Activated T-helper 1 cell treated with Interleukin-2 at 50 U/mL for 16 hours (primary cell): Measurements from ENCODE around the gene SEC11A.
"Not testable (repeated sequence)": the region's sequence is repeated elsewhere in the genome, so short reads cannot be mapped to it uniquely, and the experiment has no call there.

ENCODE experiments used
- DNase-seq: peaks from one replicate; pipeline ENCODE4 v3.0.0-alpha.2; 2020; ENCODE audit warnings: low read depth

Gene SEC11A

DNA sequence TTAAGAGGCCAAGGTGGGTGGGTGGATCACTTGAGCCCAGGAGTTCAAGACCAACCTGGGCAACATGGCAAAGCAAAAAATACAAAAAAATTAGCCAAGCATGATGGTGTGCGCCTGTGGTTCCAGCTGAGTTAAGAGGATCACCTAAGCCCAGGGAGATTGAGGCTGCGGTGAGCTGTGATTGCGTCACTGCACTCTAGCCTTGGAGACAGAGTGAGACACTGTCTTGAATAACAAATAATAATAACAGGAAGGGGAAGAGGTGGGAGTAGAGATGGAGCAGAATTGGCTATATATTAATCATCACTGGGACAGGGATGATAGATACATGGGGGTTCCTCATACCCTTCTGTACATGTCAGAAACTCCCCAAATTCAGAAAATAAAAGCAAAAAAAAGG lies 34.1 kb downstream of the SEC11A start:
- peak; percentile 15 for DNase-seq

DNA sequence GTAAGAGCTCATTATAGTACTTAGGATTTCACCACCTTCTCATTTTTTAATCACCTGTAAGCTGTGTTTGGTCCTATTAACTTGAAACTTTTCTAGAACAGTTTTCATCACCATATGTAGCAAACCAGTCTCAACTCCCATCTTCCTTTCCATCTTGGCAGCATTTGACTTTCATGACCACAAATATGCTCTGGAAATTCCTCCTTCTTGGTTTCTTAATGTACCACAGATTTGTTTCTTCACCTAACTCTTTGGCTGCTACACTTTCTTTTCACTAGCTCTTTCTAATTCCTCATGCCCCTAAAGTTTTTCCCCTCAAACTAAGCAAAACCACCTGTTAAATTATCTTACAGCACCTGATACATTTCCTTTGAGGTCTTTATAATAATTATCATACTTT lies 44.7 kb downstream of the SEC11A start:
- no peak for DNase-seq

DNA sequence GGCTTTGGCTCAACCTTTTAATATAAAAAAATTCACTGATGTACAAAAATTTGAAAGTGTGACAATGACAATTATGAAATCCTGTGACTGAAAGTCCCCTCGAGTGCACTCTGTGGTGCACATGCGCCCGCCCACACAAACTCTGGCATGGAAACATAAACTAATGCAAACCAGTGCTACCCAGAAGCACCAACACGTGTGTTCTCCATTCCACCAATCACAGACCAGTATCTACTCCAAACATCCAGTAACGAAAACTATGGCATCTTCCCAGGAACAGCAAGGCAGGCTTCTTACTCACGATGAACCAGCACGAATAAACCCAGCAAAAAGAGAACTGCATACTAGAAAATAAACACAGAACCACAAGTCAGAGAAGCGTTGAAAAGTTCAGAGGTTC lies 46.2 kb downstream of the SEC11A start:
- no peak for DNase-seq

DNA sequence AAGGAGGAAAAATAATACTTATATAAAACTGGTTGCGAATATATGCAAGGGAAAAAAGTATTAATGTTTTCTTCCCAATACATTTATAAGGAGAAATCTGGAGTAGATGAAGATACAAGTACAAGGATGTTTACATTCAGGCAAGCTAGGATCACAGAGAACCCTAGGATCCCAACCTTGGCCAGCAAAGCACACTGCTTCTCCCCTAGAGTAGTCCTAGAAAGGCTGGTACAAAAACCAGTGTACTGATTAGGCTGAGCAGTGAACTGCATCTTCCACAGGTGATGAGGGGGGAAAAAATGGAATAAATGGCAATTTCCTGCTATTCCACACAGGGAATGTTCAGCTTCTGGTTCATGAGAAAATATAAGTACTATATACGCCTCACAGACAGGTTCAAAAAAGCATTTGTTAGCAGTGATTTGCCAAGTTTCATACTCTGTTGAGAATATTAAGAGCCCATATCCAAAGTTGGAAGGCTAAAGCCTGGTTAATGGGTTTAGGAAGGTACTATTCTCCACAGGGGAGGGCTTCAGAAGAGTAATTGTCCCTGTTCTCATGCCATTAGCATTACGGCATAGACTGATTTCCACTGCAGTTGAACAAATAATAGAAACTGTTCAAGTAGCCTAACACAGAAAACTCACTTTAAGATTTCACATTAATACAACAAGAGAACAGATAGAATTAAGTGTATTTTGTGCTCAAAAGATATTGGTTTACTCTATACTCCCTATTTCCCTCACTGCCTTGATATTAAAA lies 47.5 kb downstream of the SEC11A start:
- DNase-seq: no peak

DNA sequence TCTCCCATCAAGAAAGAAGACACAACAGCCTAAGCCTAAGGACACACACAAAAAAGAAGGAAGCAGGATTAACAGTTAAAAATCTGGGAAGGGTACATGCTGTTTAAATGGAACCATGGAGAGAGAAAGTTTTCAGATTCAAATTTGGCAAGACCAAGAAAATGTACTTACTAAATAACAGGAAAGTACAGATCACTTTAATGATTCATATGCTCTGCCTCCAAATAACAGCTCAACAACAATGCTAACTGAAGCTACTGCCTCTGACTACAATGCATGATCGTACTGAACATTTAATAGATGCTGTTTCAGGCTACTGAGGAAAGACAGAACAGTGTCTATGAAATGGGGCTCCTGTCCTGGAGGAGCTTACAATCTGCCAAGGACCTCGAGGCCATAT lies 49.6 kb downstream of the SEC11A start:
- DNase-seq: no peak

DNA sequence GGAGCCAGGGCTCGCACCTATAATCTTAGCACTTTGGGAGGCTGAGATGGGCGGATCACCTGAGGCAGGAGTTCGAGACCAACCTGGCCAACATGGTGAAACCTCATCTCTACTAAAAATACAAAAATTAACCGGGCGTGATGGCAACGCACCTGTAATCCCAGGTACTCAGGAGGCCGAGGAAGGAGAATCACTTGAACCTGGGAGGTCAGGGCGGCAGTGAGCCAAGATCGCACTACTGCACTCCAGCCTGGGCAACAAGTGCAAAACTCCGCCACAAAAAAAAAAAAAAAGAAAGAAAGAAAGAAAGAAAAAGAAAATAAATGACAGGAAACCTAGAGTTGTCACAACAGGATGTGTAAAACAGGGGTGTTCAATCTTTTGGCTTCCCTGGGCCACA lies 54.9 kb downstream of the SEC11A start:
- DNase-seq: no peak

DNA sequence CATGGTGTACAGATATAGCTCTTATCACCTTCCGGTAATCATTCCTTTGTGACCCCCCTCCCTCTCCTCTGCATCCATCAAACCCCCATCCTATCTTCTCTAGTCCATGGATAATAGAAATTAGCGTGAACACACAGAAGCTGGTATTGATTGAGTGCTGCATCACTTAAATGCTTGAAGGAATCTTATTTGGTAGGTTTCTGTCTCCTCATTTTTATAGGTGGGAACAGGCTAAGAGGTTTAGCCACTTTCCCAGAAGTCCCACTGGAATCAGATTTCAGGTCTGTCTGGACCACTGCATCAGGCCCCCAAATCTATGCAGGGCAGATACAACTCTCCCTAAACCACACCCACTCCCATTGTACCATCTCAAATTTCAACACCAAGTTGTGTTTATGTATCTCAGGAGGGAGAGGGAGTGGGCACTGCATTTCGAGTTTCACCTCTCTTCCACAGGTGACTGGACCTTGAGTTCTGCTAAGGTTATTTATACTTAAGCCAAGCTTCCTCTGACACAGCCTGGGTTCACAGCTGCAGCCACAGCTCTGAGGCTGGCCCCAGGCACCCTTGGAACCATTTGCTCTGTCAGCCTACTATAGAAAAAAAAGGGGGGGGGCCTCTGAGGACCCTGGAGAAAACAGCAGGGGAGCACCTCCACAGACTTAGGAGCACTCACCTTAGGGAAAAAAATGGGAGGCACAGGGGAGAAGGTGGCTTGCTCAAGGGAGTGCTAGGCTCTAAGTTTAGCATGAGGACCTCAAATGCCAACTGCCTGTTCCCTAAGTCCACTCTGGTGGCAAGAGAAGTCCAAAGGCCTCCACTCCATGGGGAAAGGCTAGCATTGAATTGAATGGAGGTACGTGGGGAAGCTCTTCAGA lies 55.8 kb downstream of the SEC11A start:
- DNase-seq: no peak

DNA sequence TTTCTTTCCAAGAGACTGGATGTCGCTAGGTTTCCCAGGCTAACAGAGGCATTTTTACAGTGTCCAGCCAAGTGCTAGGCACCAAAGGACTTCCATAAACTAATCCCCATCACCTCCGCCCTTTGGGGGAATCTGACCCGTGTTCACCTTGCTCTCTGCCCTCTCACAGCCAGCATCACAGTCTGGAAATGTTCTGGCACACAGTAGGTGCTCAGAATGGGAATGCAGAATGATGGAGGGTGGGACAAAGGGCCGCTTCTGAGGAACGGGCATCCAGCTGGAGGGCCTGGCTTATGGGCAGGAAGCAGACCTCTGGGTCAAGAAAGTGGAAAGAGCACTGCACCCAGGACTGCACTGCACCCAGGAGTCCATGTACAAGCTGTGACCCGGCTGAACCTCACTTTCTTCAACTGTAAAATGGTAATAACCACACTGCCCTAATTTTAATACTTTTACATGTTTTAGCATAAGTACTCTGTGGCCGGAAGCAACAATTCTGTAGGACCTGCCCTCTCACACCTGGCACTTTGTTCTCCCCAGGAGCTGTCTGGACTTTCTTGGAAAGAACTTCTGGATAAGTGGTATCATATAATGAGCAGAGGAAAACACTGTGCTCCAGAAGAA lies 57.0 kb downstream of the SEC11A start:
- no peak for DNase-seq

DNA sequence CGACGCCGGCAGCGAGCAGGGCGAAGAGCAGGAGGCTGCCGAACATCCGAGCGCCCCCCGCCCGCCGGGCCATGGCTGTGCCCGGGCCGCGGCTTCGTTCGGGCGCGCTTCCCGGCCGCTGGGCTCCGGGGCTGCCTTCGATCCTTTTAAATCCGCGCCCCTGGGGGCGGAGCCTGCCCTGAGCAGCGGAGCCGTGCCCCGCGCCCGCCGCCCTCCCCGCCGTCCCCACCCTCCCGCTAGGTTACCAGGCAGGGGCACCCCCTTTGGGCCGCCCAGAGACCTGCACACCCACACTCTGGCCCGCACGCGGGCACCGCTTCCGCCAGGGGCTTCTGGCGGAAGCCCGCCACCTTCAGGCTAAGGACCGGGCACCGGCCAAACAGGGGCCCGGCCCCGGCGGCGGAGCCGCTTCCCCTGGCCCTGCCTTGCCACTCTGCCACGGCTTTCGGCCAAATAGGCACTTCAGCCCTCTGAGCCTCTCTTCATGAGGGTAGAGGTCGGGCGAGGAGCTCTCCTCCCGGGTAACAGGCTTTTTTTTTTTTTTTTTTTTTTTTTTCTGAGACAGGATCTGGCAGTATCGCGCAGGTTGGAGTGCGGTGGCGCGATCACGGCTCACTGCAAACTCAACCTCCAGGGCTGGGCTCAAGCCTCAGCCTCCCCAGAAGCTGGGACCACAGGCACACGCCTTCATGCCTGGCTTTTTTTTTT lies 57.7 kb downstream of the SEC11A start, which contains the start of gene NMB:
NMB (minus strand) TSS at position 120 of the 708 bp plus-strand sequence; CDS start at position 73, 47 bp downstream.
- DNase-seq: peak; percentile 82

DNA sequence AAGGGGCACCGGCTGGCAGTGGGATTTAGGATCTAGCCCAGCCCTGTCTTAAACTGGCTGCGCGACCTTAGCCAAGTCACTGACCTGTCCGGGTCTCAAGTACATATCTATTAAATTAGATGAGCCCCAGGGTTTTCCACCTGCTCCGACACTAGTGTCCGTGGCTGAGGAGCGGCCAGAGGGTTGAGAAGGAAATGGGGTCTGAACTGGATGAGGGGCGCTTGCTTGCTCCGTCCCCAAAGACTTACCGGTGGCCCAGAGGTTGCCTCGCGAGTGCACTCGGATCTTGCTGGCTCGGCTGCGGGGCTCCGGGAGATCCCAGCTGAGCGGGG lies 58.2 kb downstream of the SEC11A start:
- DNase-seq: no peak

DNA sequence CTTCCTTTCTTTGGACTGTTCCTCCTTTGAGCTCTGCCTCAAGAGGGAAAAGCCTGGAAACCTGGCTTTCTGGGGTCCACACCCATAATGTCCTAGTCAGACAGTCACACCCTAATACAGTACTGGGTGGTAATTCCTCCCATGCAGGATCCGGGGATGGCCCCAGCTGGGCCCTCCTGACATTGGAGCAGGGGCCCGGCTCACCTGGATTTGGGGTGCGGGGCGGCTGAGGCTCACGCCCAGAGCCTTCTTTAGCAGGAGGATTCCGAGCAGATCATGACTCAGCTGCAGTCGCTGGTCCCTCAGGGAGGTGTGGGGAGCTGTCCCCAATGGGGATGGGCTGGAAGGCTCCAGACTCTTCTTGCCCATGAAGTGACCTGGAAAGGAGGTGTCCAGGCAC lies 59.0 kb downstream of the SEC11A start:
- DNase-seq: no peak

DNA sequence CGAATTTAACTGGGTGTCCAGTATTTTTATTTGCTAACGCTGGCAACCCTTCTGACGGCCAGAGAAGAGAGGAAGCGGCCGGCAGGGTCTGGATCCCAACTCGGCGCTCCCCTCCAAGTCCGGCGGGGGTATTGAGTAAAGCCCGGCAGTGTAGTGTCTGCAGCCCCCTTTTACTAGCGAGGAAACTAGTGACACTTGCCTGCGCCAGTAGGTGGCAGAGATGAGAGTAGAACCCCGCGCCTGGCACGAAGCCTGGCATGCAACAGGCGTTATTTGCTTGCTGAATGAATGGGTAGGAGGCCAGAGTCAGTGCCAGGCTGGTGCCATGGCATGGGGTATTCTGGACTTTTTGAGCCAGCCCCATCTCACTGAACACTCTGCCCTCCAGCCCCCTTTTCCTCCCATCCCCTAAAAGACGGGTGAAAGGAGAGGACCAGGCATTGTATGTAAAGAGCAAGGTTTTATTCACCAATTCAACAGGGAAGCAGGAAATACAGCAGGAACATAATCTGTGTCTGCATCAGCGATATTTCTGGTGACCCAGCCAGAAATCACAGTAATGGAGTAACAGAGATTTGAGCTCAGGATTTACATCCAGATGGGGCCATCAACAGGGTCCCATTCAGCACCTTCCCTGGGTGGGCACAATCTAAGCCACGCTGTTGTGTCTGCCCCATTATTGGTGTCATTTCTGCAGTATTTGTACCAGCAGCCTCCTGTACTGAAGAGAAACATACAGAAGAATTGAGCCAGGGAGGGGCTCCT lies 61.1 kb downstream of the SEC11A start:
- DNase-seq: peak; percentile 67

DNA sequence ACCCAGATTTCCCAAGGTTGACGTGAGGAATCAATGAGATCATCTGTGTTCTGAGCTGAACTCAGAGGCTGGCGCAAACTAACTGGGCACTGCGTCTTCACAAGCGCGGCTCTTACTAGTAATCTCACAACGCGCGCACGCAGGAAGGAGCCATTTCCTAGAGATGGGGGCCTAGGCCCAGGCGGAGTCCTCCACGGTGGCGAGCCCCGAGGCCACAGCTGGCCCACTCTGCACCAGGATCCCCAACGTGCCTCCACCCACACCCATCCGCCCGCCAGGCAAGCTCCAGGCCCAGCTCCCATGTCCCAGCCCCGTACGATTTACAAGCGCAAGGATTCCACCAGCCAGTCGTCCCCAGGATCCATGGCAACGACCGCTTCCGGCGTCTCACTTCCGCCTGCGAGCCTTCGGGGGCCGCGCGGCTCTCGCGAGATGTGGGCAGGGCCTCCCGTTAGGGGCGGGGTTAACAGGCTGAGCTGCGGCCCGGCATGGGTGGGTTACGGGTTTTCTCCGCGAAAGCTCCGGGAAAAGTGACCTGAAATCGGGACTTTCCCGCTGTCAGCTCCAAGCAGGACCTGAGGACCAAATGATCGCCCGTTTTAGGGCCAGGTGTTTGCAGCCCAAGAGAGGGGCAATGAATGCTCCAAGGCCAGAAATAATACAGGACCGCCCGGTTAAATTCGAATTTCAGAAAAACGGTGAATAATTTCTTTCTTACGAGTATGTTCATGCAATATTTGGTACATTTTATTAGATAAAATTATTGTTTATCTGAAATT lies 61.8 kb downstream of the SEC11A start, which contains the start of gene WDR73:
WDR73 (minus strand) TSS at position 374 of the 779 bp plus-strand sequence; CDS start at position 365, 9 bp downstream.
- DNase-seq: peak; percentile 94

DNA sequence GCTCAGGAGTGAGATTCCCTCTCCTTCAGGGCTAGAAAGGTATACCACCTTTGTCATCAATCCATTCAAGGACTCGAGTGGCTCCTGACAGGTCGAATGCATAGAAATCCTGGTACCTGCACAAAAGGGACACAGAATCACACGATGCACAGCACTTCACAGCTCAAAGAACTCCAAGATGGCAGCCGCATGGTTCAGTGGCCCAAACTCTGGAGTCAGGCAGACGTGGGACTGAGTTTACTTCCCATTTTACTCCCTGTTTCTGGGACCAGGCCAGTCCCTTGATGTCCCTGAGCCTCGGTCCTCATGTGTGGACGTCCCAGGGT lies 62.4 kb downstream of the SEC11A start:
- DNase-seq: no peak

DNA sequence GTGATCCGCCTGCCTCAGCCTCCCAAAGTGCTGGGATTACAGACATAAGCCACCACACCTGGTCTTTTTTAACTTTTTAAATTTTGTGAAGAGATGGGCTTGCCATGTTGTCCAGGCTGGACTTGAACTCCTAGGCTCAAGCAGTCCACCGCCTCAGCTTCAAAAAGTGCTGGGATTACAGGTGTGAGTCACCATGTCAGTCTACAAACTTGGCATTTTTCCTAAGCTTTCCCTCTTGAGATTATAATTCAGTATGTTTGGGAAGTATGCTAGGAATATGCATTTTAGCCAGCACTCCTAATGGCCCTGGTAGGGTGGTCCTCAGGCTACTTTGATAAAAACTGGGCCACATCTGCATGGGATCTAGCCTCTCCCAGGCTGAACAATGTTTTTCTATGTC lies 66.2 kb downstream of the SEC11A start:
- DNase-seq: no peak

DNA sequence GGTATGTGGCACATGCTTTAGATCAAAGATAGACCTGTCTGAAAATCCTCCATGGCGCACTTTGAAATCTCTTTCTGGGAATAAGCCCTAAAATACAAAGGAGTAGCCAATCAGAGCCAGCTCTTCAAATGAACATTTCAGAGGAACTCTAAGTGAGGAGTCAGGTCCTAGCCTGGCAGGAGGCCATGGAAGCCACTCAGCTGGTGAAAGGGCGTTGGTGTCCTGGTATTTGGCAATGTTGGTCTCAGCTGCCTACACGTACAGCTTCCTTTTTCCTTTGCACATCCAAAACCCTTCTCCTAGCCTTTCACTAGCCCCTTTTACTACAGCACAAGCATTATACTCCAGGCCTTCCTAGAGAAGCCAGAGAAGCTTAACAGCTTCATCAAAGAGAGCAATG lies 67.4 kb downstream of the SEC11A start:
- DNase-seq: no peak

DNA sequence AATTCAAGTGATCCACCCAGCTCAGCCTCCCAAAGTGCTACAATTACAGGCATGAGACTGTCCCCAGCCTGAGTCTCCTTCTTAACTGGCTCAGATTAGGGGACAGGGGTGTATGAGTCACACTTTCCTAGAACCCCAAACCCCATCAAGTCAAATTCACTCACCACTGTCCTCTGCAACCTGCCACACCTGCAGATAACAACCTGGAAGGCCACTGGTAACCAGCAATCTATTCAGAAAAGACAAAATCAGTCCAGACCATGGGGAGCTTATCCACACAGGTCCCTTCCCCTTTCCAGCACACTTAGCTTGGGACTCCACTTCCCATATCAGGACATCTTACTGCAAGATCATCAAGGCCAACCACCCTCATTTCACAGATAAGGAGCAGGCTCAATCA lies 68.2 kb downstream of the SEC11A start:
- no peak for DNase-seq

DNA sequence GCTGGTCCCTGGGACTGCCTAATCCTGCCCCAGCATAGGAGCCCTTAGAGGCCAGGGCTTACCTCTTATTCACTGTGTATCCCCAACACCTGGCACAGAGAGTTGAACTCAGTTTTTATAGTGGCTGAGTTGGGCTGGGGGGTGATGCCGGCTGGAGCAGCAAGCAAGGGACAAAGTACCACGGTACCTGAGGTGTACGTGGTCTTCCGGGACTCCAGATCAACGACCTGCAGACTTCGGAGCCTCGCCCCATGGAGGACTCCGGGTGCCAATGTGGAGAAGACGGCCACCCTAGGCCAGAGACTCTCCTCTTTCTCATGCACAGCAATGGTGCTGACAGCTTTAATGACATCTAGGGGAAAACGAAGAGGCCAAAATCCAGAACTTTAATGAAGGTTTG lies 69.9 kb downstream of the SEC11A start:
- DNase-seq: no peak

DNA sequence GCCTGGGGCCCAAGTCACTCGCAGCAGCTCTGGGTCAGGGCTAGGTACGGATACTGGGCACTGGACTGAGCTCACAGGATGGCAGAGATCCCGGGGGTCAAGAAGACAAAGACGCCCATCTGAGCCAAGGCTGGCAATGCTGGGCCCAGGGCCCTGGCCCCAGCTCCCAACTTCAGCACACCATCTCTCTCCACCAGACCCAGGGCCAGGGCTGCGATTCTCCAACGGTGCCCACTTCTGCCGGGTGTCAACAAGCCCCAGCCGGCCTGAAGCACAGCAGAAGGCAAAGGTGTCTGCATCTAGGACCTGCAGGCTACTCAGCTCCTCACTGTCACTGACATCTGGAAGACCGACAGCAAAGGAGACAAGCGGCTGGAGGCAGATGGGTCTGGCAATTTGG lies 70.4 kb downstream of the SEC11A start:
- DNase-seq: no peak

DNA sequence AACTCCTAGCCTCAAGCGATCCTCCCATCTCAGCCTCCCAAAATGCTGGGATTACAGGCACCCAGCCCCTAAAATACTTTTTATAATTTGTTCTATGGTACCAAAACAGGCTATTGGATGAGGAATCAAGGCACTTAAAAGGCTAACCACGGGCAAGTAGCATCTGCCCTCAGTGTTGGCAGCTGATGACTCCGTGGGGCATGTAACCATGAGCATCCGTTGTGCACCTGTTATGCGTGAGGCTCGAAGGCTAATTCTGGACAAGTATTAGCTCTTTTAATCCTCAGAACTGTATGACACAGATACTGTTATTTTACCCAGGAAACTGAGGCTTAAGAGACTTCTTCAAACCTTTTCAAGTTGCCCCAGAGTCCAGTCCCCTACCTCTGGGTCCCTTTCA lies 72.1 kb downstream of the SEC11A start:
- no peak for DNase-seq

DNA sequence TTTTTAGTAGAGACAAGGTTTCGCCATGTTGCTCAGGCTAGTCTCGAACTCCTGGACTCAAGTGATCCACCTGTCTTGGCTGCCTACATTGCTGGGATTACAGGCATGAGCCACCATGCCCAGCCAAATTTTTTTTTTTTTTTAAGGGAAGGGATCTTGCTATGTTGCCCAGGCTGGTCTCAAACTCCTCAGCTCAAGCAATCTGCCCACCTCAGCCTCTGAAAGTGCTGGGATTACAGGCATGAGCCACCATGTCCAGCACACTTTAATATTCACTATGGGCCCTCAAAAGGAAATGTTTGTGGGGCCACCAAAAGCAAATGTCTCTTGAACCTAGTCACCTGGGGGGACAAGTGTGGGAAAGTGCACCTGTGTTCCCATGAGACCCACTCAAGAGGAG lies 73.3 kb downstream of the SEC11A start:
- not testable (repeated sequence) for DNase-seq
